Activated CD4-positive, alpha-beta T cell treated with anti-CD3 and anti-CD28 coated beads for 4 hours (primary cell): ENCODE data around the gene UBE2V1.
A peak's percentile ranks its signal among the peaks of the same experiment; 100 is the strongest.
"Not testable (repeated sequence)": the region's sequence is repeated elsewhere in the genome, so short reads cannot be mapped to it uniquely, and the experiment has no call there.

Experiments
- DNase-seq, 2 donors: peaks; one replicate each; pipeline ENCODE4 v3.0.0-alpha.2; 2020

The UBE2V1 gene

GRCh38 chr20:50112512-50113419 lies at the start of gene UBE2V1:
Gene UBE2V1, minus strand, starts transcription at chr20:50113150. Its CDS starts 22 bp downstream, at chr20:50113128.
- peak; percentile 86 to 90 for DNase-seq

GRCh38 chr20:50161494-50161893 lies 48.5 kb upstream of the UBE2V1 start:
- not testable (repeated sequence) for DNase-seq

GRCh38 chr20:50153500-50154377 lies 40.8 kb upstream of the UBE2V1 start, which contains the start of gene PEDS1:
Gene PEDS1, minus strand, starts transcription at chr20:50153723. Its CDS starts 86 bp downstream, at chr20:50153637.
- peak; percentile 67 to 73 for DNase-seq

- DNase-seq, result no peak
Measured at GRCh38 chr20:50153153-50153499, 40.2 kb upstream of the UBE2V1 start.

- DNase-seq, result no peak
Measured at GRCh38 chr20:50152394-50153152, 39.6 kb upstream of the UBE2V1 start.

GRCh38 chr20:50151034-50151743 lies 38.2 kb upstream of the UBE2V1 start:
- DNase-seq, result no peak

- no peak for DNase-seq
Measured at GRCh38 chr20:50149481-50150254, 36.7 kb upstream of the UBE2V1 start.

GRCh38 chr20:50146732-50147662 lies 34.0 kb upstream of the UBE2V1 start:
- peak; percentile 80 to 84 for DNase-seq

- DNase-seq, result no peak
Measured at GRCh38 chr20:50146214-50146613, 33.3 kb upstream of the UBE2V1 start.

GRCh38 chr20:50145566-50145965 lies 32.6 kb upstream of the UBE2V1 start:
- DNase-seq, result no peak

- no peak for DNase-seq
Measured at GRCh38 chr20:50144362-50144761, 31.4 kb upstream of the UBE2V1 start.

- no peak for DNase-seq
Measured at GRCh38 chr20:50142812-50143211, 29.9 kb upstream of the UBE2V1 start.

GRCh38 chr20:50141811-50142561 lies 29.0 kb upstream of the UBE2V1 start:
- DNase-seq, result no peak

- DNase-seq, result no peak
Measured at GRCh38 chr20:50141018-50141675, 28.2 kb upstream of the UBE2V1 start.

- no peak for DNase-seq
Measured at GRCh38 chr20:50140339-50140859, 27.4 kb upstream of the UBE2V1 start.

GRCh38 chr20:50138479-50139393 lies 25.8 kb upstream of the UBE2V1 start:
- no peak for DNase-seq

- no peak for DNase-seq
Measured at GRCh38 chr20:50138120-50138478, 25.1 kb upstream of the UBE2V1 start.
